C4-2B (cell line): ENCODE results near the gene MAP3K7CL.

ENCODE experiments used
- CTCF ChIP-seq: fragments of 450-650 bp; conservative IDR thresholded peaks from 2 replicates; pipeline ENCODE4 v1.5.1; 2017; ENCODE audit warnings: mild to moderate bottlenecking
- ZFX ChIP-seq: fragments of 450-650 bp; IDR thresholded peaks from 2 replicates; pipeline ENCODE4 v1.6.1; 2017

- no peak for TF ChIP-seq CTCF
- TF ChIP-seq ZFX, result no peak
These were observed 45.2 kb upstream of the MAP3K7CL start for GRCh38 chr21:29085106-29085752.
